MV-4-11 (cell line): ENCODE data around the gene EMSY.

Source experiments
- DNase-seq: peaks from one replicate; lab custom pipeline; 2025; lab: John Stamatoyannopoulos, UW

Gene EMSY

GRCh38 chr11:76456571-76456970 lies 11.8 kb downstream of the EMSY start:
- no peak for DNase-seq

DNA sequence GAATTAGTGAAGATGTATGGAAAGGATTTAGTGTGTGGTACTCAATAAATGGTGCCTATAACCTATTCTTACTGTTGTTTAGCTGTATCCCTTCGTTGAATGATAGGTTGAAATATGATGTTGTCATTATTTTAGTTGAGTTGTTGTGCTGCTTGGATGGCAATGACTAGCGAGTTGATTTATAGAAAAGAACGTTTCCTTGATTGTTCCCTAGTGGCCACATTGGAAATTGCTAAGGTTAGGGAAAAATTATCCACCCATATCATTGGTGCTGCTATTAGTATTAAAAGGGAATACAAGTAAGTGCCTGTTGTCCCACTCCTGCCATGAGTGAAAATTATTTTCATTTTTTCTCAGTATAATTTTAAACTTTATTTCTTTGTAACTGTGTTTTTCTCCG lies 14.5 kb downstream of the EMSY start:
- no peak for DNase-seq

DNA sequence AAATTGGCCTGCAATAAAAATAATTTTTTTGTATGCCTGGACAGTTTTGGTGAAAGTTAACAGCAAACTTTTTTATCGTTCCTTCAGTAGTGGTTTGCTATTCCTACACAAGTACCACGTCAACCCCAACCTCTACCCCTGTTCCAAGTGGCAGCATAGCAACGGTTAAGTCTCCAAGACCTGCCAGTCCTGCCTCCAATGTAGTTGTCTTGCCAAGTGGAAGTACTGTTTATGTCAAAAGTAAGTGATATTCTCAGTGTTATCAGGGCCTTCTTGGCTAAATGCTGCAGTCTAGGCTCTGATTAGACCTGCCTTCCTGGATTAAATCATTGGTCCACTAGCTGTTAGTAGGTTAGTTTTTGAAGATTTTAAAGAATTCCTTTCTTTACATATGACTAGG lies 15.0 kb downstream of the EMSY start:
- DNase-seq = no peak

- DNase-seq = no peak
Observed at GRCh38 chr11:76462317-76462716, 17.5 kb downstream of the EMSY start.

- no peak for DNase-seq
Observed at GRCh38 chr11:76465701-76466100, 20.9 kb downstream of the EMSY start.

DNA sequence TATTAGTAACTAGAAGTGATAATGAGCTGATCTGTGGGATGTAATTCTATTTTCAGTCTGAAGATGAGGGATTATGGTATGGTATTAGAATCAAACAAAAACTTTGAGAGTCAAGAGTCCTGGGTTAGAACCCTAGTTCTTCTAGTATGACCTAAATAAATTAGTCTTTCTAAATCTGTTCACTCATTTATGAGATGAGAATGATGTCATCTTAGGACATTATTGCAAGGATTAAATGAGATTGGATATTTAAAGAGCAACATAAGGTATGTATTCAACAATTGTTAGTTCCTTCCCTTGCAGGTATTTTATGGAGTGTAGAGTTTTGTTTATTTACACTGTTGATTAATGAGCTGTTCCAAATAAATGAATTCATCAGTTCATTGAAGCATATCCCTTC lies 21.8 kb downstream of the EMSY start:
- no peak for DNase-seq

DNA sequence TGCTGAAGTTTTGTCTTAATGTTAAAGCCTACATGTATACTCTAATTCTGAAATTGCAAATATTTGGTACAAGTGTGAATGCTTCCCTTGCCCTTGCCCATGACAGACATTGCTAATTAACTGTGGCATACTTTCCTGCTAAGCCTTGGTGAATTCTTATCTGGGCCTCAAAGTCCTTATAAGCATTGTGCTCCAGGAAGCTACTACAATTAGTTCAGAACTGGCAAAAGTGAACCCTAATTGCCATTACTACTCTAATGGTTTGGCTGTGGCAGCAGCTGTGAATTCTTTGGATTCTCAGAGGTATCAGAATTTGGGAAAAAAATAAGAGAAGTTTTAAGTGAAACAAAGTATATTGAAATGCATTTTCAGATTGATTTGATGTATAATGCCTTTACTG lies 24.3 kb downstream of the EMSY start:
- DNase-seq = no peak

DNA sequence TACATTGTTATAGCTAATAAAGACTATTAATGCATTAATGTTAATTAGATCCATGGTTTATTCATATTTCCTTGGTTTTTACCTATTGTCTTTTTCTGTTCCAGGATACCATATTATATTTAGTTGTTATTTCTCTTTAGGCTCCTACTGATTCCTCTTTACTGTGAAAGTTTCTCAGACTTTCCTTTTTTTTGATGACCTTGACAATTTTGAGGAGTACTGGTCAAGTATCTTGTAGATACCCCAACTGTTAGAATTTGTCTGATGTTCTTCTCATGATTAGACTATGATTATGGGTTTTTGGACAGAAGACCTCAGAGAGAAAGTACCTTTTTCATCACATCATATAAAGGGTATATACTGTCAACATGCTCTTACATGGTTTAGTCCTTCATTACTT lies 26.6 kb downstream of the EMSY start:
- no peak for DNase-seq

GRCh38 chr11:76480241-76480640 lies 35.4 kb downstream of the EMSY start:
- DNase-seq = no peak

DNA sequence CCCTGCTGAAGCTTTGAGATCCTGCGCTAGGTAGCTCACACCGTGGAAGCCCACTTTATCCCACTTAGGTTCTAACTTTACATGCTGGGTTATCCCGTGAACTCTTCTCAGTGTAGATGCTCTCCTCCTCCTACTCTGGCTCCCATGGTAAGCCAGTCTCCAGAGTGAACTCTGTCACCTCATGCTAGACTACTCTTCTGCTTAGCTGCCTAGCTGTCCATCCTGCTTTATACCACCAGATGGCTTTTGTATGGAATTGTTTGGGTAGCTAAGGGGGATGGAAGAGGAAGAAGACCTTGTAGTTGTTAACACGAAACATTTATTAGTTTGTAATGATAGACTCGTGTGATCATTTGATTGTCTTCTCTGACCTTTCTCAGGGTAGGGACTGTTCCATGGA lies 46.8 kb downstream of the EMSY start:
- no peak for DNase-seq

DNA sequence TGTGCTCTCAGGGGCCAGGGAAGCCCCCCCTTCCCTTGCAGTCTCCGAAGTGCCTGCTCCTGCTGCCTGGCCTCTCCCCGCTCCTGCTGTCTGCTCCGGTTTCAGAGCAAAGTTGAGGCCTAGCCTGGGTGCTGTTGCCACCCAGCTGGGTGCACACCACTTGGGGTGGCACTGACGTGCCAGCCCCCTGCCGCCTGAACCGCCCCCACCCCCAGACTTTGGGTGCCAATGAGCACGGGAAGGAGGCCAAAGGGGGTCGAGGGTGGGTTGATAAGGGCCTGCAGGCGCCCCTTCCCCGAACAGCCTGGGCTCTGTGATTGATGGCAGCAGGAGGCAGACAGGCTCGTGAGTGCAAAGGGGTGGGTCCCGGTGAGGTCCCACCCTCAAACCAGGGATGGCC lies 48.2 kb downstream of the EMSY start:
- DNase-seq = no peak

DNA sequence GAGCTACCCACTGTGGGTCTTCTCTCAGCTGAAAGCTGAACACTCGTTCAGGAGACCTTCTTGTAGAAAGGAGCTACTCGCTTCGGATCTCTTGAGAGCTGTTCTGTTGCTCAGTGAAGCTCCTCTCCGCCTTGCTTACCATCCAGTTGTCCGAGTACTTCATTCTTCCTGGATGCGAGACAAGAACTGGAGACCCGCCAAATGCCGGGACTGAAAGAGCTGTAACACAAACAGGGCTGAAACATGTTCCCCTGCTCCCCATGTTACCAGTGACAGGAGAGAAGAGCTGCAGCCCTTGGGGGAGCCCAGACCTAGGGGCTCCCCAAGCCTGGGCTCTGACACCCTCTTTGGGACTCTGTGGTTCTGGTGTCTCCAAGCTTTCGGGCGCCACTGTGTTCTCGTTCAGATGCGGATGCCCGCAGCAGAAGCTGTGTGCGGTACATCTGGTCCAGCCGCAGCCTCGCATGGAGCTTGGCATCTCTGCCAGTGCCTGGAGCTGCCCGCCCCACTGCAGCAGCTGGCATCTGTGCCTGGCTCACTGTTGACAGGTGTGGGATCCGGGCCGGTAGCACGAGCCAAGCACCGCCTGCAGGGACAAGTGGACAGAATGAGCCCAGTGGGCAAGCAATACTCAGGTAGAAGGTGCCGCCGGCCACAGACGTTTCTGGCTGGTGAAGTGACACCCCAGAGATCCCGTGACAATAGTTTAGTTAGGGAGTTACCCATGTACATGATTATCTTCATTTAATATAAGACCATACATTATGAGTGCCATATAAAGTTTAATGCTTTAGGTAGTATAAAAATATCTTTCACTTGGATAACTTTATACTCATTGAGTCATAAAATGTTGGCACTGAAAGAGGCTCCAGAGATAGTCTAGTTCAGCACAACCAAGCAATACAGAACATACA lies 49.1 kb downstream of the EMSY start:
- no peak for DNase-seq

- DNase-seq = no peak
Observed at GRCh38 chr11:76495019-76495418, 50.2 kb downstream of the EMSY start.

DNA sequence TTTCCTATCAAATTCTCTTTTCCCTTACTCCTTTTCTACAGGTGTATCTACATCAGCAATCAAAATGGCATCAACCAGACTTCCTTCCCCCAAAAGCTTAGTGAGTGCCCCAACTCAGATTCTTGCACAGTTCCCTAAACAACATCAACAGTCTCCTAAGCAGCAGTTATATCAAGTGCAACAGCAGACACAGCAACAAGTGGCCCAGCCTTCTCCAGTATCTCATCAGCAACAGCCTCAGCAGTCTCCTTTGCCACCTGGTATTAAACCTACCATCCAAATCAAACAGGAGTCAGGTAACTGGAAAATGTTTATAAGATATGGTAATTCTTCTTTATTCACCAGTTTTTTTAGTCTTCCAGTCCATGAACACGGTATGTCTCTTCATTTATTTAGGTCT lies 51.4 kb downstream of the EMSY start:
- DNase-seq = no peak

DNA sequence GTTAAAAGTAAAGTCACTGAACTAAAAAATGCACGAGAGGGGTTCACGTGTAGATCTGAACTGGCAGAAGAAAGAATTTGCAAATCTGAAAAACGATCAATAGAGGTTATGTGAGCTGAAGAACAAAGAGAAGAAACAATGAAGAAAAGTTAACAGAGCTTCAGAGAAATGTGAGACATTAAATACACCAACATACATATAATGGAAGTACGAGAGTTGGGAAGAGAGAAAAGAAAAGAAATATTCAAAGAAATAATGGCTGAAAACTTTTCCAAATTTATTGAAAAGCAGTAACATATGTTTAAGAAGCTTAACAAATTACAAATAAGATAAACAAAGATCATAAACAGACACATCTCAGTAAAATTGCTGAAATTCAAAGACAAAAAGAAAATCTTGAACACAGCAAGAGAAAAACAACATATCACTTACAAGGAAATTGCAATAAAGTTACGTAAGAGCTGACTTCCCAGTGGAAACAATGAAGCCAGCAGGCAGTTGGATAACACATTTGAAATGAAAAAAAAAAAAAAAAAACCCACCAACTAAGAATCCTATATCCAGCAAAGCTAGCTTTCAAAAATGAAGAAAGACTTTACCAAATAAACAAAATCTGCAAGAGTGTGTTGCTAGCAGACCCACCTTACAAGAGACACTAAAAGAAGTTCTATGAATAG lies 56.8 kb downstream of the EMSY start:
- peak; percentile 15 for DNase-seq

DNA sequence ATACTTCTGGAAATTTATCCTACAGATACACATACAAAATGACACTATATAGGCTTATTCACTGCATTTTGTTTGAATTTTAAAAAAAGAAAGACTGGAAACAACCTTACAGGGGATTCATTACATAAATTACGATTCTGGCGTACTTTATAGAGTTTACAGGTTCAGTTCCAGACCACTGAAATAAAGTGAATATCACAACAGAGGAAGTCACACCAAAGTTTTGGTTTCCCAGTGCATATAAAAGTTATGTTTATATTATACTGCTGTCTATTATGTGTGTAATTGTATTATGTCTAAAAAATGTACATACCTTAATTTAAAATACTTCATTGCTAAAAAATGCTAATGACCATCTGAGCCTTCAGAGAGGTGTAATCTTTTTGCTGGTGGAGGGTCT lies 62.0 kb downstream of the EMSY start:
- DNase-seq = no peak

GRCh38 chr11:76510060-76511047 lies 65.5 kb downstream of the EMSY start:
- DNase-seq = no peak

DNA sequence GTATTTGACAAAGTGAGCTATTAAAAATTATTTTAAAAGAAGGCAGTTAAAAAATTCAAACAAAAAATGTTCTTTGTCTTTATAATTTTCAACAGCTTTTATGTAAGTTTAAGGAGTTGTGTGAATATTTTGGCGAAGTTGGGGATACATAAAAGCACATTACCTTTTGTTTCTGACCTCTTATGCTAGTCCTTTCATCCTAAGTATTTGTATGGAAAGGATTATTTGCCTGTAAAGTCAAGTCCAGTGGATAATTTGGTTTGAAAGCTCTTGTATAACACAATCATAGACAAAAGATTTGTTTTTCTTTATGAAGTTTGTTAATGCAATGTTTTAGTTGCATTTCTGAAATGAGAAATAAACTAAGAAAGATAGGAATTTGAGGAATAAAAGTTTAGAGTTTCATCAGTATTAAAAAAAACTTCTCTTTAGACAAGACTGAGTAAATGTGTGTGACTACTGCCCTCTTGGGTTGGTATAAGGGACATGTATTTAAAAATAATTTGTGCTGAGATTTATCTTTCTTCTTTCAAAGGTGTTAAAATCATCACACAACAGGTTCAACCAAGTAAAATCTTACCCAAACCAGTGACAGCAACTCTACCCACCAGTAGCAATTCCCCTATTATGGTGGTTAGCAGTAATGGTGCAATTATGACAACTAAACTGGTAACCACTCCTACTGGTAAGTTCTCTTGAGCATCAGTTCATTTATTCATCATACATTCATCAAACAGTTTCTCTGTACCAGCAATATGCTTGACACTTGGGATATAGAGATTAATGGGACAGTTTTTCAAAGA lies 68.2 kb downstream of the EMSY start:
- DNase-seq = no peak

- DNase-seq = no peak
Observed at GRCh38 chr11:76513654-76514034, 68.8 kb downstream of the EMSY start.

GRCh38 chr11:76515494-76515893 lies 70.7 kb downstream of the EMSY start:
- DNase-seq = no peak

DNA sequence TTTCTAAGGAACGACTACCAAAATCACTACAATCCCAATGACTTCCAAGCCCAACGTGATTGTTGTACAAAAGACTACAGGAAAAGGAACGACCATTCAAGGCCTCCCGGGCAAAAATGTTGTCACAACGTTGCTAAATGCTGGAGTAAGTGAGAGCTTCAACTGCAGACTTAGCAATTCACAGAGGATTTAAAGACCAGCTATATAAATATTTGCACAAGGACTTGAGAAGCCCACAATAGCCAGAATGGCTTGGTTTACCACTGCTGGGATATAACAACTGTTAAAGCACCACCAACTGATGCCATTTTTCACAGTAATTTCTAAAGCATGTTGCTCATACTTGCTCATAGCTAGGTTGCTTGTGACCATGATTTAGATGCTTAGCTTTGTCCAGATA lies 78.3 kb downstream of the EMSY start:
- no peak for DNase-seq
